Astrocyte of the hippocampus (primary cell): ENCODE data around the gene ETDA.
A peak's percentile ranks its signal among the peaks of the same experiment; 100 is the strongest.
"Not testable (repeated sequence)": the region's sequence is repeated elsewhere in the genome, so short reads cannot be mapped to it uniquely, and the experiment has no call there.

Experiments
- DNase-seq: peaks from one replicate; pipeline ENCODE4 v3.0.0; 2011; ENCODE audit warnings: low read depth, low spot score

The ETDA gene

DNA sequence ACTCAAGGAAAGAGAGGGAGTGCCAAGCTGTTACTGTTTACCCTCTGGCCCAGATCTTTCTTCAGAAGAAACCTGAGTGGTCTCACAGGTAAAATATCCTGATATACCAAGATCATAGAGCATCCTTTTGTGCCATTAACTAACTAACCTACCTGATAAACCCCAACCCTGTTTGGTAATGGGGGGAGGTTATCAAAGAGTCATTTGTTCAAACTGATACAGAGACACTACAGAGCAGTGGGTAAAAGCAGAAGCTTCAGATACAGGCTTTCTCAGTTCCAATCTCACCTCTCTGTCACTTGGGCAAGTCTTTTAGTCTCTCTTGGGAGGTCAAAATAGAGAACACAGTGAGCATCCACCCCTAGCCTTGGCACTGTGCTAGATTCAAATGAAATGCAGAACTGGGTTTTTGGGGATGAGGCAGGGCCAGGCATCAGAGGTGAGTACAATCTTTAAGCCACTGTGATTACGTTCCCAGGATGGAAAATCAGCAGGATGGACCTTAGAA is at the start of gene ETDA:
ETDA (plus strand) TSS at position 51 of the 508 bp plus-strand sequence. CDS start 1,216 bp downstream, outside the sequence.
- not testable (repeated sequence) for DNase-seq

DNA sequence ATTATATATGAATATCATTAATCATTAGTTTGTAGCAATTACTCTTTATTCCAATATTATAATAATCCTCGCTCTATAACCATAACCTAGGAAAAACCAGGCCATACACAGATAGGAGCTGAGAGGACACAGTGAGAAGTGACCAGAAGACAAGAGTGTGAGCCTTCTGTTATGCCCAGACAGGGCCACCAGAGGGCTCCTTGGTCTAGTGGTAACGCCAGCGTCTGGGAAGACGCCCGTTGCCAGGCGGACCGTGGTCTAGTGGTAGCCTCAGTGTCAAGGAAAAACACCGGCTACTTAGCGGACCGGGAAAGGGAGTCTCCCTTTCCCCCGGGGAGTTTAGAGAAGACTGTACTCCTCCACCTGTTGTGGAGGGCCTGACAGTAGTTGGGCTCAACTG is 45.4 kb upstream of the ETDA start:
- DNase-seq = peak; percentile 1

DNA sequence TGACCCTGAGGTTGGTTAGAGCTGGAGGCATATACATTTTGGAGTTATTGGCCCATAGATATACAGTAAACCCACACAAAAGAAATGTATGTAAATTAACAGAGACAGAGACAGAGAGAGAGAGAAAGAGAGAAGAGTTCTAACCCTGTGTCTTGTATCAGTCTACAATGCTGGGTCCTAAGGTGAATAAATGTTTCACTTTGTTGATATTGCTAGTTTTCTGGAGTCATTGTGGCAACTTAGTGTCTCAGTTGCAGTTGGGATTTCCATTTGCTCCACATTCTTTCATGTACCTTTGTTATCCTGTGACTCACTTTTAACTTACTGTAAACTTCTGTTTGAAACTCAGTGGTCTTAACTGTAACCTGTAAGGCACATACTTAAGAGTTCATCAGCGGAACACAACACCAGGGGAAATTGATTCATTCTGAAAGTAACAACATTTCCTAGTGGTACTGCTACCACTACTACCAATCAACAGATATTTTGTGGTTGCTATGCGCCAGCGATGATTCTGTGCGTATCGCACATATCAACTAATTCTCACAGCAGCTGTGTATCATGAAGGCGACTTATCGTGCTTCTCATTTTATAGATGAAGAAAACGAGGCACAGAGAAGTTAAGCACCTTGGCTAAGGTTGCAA is 38.5 kb upstream of the ETDA start:
- no peak for DNase-seq

DNA sequence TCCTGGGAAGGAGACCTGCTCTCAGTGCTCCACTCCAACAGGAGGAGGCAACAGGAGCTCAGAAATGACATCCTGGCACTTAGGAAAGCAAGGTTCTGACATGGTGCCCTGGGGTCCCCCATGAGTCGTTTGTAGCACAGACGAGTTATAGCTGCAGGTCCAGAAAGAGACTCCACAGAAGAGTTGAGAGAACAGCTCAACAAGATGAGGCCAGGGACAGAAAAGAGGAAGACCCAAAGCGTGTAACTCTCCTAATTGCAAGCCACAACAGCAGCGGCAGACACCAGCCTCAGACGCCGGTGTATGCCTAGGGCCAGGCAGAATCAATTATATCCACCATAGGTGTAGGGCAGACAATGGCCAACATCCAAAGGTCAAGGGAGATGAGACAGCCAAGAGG is 5.9 kb upstream of the ETDA start:
- not testable (repeated sequence) for DNase-seq

DNA sequence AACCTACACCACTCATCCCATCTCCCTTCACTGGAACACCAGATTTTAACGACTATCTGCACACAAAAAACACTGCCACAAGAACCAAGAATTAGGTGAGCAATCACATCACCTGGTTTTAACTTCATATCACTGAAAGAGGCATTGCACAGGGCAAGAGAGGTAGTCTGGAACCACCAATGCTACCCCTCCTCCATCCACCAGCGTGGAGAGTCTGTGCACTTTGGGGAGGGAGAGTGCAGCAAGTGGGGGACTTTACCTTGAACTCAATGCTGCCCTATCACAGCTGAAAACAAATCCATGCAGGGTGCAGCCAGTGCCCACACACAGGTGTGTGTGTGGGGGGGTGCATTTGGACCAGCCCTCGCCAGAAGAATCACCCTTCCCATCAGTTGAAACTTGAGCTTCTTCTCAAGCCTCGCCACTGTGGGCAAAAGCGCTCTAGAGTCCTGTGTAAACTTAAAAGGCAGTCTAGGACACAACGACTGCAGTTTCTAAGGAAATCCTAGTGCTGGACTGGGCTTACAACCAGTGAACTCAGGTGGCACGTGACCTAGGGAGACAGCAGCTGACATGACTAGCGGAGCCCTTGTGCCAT is 4.3 kb downstream of the ETDA start:
- not testable (repeated sequence) for DNase-seq

DNA sequence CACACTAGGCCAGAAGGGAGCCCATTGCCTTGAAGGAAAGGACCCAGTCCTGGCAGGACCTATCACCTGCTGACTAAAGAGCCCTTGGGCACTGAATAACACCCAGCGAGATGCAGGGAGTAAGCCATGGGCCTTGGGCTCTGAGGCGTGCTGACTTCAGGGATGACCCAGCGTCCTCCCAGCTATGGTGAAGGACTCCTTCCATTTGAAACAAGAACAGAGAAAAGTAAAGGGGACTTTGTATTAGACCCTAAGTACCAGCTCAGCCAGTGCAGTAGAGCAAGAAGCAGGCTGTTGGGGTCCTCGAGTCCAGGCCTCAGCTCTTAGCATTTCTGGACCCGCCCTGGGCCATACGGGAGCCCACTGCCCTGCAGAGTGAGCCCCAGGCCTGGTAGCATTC is 5.1 kb downstream of the ETDA start:
- DNase-seq = no peak

DNA sequence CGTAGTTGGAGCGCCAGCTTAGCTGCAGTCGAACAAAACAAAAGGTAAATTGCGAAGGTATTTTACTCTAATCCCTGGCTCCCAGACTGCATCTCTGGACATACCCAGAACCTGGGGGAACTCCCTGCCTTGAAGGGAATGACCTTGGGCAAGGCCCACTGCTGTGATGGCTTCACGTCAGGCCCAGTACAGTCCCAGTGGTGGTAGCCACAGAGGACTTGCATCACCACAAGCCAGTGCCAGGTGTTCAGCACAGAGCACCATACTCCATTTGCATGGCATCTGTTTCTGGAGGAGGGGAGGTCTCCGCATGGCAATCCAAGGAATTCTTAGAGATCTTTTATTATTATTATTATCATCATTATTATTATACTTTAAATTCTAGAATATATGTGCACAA is 5.6 kb downstream of the ETDA start:
- no peak for DNase-seq

DNA sequence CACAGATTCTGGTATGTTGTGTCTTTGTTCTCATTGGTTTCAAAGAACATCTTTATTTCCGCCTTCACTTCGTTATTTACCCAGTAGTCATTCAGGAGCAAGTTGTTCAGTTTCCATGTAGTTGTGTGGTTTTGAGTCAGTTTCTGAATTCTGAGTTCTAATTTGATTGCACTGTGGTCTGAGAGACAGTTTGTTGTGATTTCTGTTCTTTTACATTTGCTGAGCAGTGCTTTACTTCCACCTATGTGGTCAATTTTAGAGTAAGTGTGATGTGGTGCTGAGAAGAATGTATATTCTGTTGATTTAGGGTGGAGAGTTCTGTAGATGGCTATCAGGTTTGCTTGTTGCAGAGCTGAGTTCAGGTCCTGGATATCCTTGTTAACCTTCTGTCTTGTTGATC is 9.1 kb downstream of the ETDA start:
- DNase-seq = not testable (repeated sequence)

DNA sequence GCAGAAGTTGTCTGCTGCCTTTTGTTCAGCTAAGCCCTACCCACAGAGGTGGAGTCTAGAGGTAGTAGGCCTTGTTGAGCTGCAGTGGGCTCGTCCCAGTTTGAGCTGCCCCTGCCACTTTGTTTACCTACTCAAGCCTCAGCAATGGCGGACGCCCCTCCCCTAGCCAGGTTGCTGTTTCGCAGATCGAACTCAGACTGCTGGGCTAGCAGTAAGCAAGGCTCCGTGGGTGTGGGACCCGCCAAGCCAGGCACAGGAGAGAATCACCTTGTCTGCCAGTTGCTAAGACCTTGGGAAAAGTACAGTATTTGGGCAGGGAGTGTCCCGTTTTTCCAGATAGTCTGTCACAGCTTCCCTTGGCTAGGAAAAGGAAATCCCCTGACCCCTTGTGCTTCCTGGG is 11.5 kb downstream of the ETDA start:
- DNase-seq = not testable (repeated sequence)

DNA sequence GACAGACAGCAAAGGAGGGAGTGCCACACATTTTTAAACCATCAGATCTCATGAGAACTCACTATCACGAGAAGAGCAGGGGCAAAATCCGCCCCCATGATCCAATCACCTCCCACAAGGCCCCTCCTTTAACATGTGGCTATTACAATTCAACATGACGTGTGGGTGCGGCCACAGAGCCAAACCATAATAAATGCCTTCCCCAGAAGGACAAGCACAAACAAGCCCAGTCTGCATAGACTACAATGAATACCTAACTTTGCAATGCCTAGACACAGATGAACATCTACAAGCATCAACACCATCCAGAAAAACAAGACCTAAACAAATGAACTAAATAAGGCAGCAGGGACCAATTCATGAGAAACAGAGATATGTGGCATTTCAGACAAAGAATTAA is 12.3 kb downstream of the ETDA start:
- DNase-seq = no peak

DNA sequence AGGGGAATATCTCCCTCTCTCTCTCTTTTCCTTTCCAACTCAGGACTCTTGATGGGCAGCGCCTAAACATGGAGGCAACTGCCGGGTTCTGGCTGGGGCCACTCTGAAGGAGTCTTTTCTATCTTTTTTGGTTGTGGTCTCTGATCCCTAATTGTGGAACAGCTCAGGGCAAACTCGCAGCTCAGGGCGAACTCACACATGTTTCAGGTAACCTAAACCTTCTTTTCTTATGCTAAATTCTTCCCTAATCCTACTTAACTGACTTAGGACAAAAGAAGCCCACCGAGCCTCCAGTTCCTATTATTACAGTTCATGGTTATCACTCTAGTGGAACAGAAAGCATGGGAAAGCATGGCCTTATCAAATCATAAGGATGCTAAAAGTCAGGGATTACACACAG is 21.3 kb downstream of the ETDA start:
- no peak for DNase-seq

DNA sequence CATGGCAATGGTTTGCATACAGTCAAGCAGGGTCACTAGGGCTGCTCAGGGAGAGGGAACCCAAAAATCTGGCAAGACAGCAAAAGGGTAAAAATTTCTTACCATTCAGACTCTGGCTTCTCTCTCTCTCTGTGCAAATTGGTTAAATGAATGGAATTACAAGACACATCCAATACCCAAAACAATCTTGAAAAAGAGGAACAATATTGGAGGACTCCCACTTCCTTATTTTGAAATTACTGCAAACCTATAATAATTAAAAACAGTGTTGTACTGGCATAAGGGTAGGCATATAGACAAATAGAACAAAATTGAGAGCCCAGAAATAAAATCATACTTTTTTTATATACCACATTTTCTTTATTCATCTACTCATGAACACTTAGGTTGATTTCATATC is 24.1 kb downstream of the ETDA start:
- no peak for DNase-seq

DNA sequence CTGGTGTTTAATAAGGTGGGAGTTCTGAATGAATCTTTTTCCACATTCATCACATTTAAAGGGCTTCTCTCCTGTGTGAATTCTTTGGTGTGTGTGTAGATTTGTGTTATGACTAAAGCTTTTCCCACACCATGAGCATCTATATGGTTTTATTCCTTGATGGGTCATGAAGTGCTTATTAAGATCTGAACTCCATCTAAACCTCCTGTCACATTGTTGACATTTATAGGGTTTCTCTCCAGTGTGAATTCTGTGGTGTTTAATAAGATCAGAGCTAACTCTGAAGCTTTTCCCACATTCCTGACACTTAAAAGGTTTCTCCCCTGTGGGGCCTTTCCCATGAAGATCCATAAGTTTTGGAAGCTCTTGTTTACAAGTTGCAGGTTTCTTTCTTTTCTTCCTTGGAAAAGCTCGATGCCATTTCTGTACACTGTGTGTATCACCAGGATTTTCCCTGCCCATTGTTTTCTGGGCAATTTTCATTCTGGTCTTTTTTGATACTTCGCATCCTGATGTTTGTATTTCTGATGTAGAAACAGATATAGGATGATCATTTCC is 35.5 kb downstream of the ETDA start:
- no peak for DNase-seq

DNA sequence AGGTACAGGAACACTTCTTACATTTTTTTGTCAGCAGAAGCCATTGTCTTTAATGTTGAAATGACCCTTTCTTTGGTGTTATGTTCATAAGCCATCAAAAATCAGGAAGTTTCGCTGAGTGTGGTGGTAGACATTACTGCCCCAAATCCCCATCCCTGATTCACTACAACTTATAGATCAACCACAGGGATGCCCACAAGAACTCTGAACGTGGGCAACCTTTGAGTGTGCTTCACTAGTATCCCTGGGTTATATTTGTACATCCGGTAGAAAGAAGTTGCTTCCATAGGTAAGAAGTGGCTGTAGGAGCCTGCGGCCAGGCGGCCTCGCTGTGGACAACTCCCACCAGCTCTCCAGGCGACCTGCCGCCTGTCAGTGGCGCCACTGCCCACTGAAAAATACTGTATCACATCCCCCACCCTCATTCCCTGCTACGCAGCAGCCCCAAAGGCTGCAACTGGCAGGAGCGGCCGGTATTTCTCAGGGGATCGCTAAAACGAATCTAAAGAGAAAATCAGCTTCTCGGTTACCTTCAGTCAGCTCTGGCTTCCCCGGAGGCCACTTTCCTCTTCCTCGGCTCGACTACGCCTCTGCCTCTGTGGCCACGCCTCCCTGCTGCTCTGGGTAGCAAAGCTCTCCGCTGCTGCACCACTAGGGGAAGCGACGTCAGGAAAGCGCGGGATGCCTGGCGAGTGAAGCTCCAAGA is 43.5 kb downstream of the ETDA start:
- DNase-seq = peak; percentile 66

DNA sequence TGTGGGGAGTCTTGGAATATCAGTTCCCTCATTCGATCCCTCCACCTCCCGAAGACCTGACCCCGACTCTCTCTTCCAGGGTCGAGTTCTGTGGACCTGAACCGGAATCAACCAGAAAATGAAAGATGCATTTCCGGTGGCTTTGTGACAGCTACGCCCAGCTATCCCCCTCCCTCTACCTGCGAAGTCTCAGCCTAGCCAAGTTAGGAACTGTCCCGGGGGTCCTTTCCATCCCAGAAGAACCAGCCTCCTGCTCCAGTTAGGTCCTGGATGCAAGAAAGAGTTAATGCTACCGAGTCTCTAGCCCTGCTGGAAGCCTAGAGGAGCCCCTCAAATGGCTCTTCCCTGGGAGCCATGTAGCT is 44.1 kb downstream of the ETDA start:
- DNase-seq = no peak

DNA sequence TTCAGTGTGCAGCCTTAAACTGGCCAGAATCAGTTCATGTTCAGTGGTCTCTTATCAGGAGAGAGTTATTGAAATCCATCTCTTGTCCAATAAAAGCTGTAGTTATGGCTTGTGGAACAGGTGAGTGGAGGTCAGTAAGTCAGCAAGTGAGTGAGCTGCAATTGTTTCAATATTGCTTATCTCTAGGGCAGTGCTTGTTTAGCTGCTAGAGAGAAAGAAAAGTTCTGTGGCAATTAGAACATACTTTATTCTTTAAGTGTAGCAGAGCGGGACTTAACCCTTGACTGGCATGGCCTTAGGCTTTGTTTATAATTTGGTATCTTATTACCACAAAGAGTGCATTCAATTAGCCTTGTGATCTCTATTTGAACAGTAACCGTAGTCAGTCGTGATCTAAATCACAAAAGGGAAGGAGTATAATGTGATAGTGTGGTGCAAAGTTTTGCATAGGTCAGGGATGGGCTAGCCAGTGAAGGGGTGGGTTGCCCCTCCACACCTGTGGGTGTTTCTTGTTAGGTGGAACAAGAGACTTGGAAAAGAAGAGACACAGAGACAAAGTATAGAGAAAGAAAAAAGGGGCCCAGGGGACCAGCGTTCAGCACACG is 50.5 kb downstream of the ETDA start:
- DNase-seq = no peak
